ENCODE data around the gene TBX21.
A peak's percentile ranks its signal among the peaks of the same experiment; 100 is the strongest.

TBX21 gene

DNA sequence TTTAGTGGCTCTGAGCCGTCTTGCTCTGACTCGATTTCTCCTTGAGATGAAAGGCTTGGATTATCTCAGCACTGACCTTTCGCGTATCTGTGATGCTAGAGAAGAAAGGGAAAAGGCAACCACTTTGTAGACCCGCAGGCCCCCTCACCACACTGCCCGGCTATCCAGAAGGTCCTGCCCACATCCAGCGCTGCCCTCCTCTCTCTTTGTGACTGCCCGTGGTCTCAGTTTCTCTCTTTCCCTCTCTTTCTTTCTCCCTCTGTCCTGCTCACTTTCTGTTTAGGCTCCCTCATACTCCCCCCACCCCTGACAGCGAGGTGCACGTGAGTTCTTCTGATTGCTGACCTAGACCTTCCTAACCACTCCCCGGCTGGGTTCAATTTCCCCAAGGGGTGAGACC lies 12.8 kb upstream of the TBX21 start:
- TF ChIP-seq, protein P1, sequence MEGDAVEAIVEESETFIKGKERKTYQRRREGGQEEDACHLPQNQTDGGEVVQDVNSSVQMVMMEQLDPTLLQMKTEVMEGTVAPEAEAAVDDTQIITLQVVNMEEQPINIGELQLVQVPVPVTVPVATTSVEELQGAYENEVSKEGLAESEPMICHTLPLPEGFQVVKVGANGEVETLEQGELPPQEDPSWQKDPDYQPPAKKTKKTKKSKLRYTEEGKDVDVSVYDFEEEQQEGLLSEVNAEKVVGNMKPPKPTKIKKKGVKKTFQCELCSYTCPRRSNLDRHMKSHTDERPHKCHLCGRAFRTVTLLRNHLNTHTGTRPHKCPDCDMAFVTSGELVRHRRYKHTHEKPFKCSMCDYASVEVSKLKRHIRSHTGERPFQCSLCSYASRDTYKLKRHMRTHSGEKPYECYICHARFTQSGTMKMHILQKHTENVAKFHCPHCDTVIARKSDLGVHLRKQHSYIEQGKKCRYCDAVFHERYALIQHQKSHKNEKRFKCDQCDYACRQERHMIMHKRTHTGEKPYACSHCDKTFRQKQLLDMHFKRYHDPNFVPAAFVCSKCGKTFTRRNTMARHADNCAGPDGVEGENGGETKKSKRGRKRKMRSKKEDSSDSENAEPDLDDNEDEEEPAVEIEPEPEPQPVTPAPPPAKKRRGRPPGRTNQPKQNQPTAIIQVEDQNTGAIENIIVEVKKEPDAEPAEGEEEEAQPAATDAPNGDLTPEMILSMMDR (IDR thresholded peaks at IDR 0.05; ENCODE audit: borderline replicate concordance, control extremely low read depth, extremely low read depth, insufficient read depth, missing control alignments) = no peak
- no peak for DNase-seq (ENCODE audit: low spot score)
- in situ Hi-C loops (cut with MboI; ENCODE audit: low sequenced_read_pairs, unreplicated experiment) = no loop called here

DNA sequence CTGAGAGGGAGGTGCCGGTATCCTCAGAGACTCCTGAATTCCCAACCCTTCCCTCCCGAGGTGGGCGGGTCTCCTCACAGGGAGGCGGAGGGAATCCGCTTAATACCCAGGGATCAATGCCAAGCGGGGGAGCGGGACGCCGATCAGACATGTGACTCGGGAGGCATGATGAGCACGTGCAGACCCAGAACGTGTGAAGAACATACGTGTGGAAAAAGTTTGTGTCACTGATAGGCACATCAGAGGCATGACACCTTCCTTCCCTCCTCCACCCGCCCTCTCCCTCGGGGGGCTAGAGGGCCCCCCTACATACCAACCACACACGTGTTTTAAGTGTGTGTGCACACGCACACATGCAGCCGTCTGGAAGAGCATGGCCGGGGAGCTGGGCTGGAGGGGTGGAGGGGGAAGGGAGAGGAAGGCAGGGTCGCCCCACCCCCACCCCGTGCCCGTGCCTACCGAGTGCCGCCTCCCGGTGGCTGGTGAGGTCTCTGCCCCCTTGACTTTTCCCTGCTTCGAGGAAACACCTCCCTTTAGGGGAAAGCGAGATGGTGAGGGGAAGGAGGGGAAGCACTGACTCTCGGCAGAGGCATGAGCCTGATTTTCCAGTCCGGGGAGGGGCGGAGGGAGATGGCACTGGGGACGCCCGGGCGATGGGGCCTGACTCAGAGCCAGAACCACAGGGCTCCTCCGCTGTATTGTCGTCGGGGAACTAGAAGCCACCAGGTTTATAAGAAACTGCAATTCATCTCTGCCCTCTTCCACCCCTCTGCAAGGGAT lies 12.1 kb upstream of the TBX21 start:
- in situ Hi-C loops (cut with MboI; ENCODE audit: low sequenced_read_pairs, unreplicated experiment) = no loop called here
- DNase-seq (ENCODE audit: low spot score) = peak; percentile 77
- TF ChIP-seq, protein P1 (IDR thresholded peaks at IDR 0.05; ENCODE audit: borderline replicate concordance, control extremely low read depth, extremely low read depth, insufficient read depth, missing control alignments) = no peak

DNA sequence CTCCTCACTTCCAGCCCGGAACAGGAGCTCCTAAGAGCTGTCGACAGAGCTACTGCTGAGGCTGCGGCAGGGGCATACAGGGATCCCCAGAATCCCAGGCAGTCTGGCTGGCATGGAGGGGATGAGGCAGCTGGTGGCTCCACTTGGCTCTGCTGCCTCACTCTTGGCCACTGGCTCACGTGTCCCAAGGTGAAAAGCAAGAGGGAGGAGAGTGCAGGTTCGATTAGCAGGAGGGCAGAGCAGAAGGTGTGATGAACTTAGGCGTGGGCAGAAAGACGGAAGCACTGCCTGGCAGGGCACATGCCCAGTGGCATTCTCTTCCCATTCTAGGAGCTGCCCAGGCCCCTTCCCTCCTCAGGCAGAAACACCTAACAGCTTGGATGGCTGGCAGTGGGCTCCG lies 11.3 kb upstream of the TBX21 start:
- TF ChIP-seq, protein P1 (IDR thresholded peaks at IDR 0.05; ENCODE audit: borderline replicate concordance, control extremely low read depth, extremely low read depth, insufficient read depth, missing control alignments) = no peak
- in situ Hi-C loops (cut with MboI; ENCODE audit: low sequenced_read_pairs, unreplicated experiment) = no loop called here
- no peak for DNase-seq (ENCODE audit: low spot score)

DNA sequence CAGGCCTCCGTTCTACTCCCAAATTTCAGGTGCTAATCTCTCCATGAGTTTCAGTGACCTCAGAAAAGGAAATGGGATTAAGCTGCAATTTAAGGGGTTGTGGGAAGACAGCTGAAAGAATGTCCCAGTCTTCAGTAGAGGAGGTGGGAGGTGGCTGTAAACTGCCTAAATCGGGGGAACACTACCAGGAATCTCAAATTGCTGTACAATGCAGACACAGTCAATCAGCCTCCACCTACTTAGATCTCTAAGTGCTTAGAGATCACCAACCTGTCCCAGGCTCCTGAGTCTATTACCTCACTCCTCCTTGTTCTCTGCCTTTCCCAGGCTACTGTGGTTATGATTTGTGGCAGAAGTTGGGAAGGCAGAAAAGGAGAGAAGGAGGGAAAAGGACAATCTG lies 8.3 kb upstream of the TBX21 start:
- in situ Hi-C loops (cut with MboI; ENCODE audit: low sequenced_read_pairs, unreplicated experiment) = no loop called here
- no peak for DNase-seq (ENCODE audit: low spot score)
- TF ChIP-seq, protein P1 (IDR thresholded peaks at IDR 0.05; ENCODE audit: borderline replicate concordance, control extremely low read depth, extremely low read depth, insufficient read depth, missing control alignments) = no peak

DNA sequence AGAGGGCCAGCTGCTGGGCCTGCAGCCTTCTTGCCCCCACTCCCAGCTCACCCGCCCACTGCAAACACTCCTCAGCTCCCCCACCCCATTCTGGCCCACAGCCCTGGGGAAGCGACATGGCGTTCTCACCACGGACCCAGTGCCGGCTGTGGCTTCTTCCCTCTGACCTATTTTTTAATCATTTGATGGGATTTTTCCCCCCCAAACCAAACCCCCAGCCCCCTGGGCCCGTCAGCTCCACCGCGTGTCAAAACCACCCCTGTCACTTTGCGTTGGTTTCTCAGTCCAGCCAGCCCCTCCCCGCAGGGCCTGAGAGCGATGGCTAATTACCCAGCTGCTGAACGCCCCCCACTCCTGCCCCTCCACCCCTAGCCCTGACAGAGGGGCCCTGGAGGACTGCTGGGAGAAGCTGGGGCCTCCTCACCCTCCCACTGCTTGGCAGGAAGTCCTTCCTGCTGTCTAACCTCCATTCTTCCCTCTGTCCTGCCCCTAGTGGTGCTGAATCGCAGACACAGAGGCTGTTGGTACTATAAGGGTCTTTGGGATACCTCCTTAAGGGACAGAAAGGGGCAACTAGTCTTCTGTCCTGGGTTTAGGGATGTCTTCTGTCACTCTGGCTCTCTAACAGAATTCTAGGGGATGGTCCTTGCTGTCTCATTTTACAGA lies 7.5 kb upstream of the TBX21 start:
- DNase-seq (ENCODE audit: low spot score) = no peak
- TF ChIP-seq, protein P1 (IDR thresholded peaks at IDR 0.05; ENCODE audit: borderline replicate concordance, control extremely low read depth, extremely low read depth, insufficient read depth, missing control alignments) = no peak
- in situ Hi-C loops (cut with MboI; ENCODE audit: low sequenced_read_pairs, unreplicated experiment) = no loop called here

DNA sequence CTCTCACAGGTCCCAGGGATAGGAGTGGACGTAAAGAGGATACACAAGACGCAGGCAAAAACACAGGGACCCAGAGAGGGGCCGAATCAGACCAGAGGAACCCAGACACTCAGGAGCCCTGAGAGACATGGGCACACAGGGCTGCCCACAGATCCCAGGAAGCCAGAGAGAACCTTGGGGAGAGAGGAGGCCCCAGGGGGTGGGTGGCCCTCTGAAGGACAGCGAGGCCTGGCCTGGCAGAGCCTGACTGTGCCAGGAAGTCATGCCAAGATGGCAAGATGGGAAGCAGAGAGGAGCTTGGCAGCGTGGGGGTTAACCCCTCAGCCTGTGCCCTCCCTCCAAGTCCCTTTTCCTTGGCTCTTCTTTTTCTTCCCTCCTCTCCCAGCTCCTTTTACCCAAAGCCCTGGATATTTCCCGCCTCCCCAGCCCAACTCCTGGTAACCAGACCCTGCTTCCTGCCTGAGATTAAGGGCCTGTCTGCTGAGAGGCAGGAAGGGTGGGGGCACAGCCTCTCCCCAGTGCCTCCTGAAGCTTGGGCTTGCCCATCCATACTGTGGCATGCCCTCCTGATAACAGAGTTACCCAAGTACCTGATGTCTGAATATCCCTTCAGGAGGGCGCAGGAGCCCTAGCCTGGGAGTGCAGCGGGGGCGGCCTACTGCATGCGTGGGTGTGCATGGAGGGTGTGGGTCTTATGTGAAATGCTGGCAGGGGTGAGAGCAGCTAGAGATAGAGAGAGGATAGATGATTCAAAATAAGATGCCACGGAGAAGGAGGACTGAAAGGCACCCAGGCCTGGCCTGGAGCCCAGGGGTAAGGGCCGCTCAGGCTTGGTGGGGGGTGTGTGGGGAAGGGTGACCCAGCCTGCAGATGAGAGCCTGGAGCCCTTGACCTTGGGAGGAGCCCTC lies 6.0 kb upstream of the TBX21 start:
- TF ChIP-seq, protein P1 (IDR thresholded peaks at IDR 0.05; ENCODE audit: borderline replicate concordance, control extremely low read depth, extremely low read depth, insufficient read depth, missing control alignments) = no peak
- DNase-seq (ENCODE audit: low spot score) = no peak
- in situ Hi-C loops (cut with MboI; ENCODE audit: low sequenced_read_pairs, unreplicated experiment) = no loop called here

Measured in GM13976 (cell line).